ENCODE measurements around the gene NEU3.
A peak's percentile ranks its signal among the peaks of the same experiment; 100 is the strongest.

- TF ChIP-seq EP300 (IDR thresholded peaks at IDR 0.05), result no peak
- TF ChIP-seq CTCF (IDR thresholded peaks at IDR 0.05), result peak; percentile 86 to 97 (median 89)
- TF ChIP-seq POLR2AphosphoS5 (IDR thresholded peaks at IDR 0.05), result no peak
- no peak for TF ChIP-seq POLR2A (IDR thresholded peaks at IDR 0.05)
These were observed 34.1 kb downstream of the NEU3 start for GRCh38 chr11:75022759-75023396.

Measured in upper lobe of left lung (tissue), 4 donors.